ENCODE results near the gene DCUN1D3. TPM values are rescaled to one million over a fixed set of nuclear protein-coding genes. Genes with fewer than 3 reads are reported as not detected.
"Not testable (repeated sequence)": the region's sequence is repeated elsewhere in the genome, so short reads cannot be mapped to it uniquely, and the experiment has no call there.

Gene DCUN1D3, protein sequence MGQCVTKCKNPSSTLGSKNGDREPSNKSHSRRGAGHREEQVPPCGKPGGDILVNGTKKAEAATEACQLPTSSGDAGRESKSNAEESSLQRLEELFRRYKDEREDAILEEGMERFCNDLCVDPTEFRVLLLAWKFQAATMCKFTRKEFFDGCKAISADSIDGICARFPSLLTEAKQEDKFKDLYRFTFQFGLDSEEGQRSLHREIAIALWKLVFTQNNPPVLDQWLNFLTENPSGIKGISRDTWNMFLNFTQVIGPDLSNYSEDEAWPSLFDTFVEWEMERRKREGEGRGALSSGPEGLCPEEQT
- 8.3 and 9.3 TPM in 2 replicates for total RNA-seq (2014; rRNA removed; shearing (Covaris generic))

DNA sequence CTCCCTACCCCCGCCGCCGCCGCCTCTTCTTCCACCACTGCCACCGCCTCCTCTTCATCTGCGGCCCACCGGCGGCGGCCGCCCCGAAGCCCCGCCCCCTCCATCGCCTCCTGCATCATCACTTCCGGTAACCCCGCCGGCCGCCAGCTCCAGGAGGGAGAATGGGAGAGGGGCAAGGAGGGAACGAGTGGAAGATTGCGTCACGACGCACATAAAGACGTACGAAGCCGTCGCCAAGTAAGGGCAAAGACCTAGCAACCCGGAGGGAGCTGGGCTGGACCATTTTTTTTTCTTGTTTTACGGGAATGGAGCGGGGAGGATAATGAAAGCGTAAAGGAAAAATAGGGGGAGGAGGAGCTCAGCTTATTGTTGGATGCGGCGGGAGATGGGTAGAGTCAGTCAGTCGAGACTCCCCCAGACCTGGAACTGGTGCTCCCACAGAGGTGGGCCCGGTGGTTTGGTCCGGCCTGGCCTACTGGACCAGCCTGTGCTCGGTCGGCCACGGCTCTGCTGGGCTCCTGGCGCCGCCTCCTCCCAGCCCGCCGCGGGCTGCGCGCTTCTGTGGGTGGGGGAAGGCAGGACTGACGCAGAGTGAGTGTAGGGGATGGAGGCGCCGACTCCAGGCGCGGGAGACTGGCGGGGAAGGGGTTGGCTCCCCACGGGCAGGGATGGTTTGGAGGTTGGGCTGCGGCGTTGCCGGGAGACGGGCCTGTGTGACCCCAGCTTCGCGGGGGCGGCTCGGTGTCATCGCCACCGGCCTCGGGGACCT is at the start of gene DCUN1D3, which contains the start of gene LYRM1:
TSS of gene DCUN1D3 (minus strand) at position 60 of the 769 bp plus-strand sequence. CDS start 37,820 bp downstream, outside the sequence.
TSS of gene LYRM1 (plus strand) at position 473 of the 769 bp plus-strand sequence. CDS start 14,785 bp downstream, outside the sequence.
- peak; percentile 99 for DNase-seq (ENCODE audit: low spot score)

DNA sequence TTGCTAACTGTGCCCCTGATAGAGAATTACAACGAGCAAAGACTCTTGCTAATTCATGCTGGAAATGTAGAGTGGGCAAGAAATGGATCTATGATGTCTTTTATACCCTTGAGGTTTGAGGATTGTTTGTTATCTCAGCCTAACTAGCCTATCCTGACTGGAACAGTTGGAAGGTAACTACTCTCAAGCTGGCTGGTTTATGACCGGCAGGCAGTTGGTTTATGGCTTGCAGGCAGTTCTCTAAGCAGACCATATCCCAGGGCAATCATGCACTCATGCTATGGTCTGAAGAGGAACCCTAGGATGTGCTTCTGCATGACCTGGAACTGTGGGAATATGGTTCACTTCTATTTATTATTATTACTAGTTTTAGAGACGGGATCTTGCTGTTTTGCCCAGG is 49.5 kb upstream of the DCUN1D3 start:
- DNase-seq (ENCODE audit: low spot score), result no peak

GRCh38 chr16:20948444-20948843 is 48.3 kb upstream of the DCUN1D3 start:
- no peak for DNase-seq (ENCODE audit: low spot score)

- DNase-seq (ENCODE audit: low spot score), result no peak
Observed at GRCh38 chr16:20946015-20946629, 46.0 kb upstream of the DCUN1D3 start.

DNA sequence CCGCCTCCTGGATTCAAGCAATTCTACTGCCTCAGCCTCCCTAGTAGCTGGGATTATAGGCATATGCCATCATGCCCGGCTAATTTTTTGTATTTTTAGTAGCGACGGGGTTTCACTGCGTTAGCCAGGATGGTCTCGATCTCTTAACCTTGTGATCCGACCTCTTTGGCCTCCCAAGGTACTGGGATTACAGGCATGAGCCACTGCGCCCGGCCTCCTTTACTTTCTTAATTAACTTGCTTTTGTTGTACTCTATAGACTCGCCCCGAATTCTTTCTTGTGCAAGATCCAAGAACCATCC is 45.4 kb upstream of the DCUN1D3 start:
- DNase-seq (ENCODE audit: low spot score), result not testable (repeated sequence)

GRCh38 chr16:20944861-20945574 is 44.9 kb upstream of the DCUN1D3 start:
- peak; percentile 29 for DNase-seq (ENCODE audit: low spot score)

- no peak for DNase-seq (ENCODE audit: low spot score)
Observed at GRCh38 chr16:20942256-20942655, 42.1 kb upstream of the DCUN1D3 start.

DNA sequence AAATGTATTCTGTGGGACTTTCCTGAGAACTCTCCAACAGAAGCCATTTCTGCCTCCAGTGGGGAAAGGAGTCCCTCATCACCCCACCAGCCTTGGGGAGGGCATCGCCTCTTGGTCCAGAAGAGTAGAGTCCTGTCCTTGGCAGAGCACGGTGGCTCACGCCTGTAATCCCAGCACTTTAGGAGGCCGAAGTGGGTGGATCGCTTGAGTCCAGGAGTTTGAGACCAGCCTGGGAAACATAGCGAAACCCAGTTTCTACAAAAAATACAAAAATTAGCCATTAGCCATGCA is 41.4 kb upstream of the DCUN1D3 start:
- no peak for DNase-seq (ENCODE audit: low spot score)

DNA sequence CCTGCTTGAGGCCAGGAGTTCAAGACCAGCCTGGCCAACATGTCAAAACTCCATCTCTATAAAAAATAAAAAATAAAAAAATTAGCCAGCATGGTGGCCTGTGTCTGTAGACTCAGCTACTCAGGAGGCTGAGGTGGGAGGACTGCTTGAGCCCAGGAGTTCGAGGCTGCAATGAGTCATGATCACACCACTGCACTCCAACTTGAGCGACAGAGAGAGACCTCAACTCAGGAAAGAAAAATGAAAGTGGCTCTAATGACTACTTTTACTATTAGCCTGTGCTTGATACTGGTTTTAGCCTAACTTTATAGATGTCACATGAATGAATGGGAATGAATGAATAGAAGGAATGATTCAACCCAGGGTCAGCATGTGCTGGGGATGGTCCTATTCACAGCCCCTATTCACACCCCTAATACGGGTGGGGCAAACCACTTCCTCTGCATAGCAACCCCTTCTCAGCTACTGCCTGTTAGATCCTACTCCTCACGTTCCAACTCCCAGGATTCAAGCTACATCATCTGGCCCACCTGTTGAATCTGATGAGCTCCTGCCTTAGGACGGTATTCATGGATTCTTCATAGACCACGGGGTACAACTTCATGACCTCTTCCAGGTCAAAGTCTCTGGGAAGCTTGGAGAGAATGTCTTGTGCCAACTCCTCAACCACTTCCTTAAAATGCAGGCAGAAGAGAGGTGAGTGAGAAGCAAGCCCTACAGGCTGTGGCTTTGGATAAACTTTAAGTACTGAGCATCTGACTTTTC is 40.9 kb upstream of the DCUN1D3 start:
- DNase-seq (ENCODE audit: low spot score), result no peak

DNA sequence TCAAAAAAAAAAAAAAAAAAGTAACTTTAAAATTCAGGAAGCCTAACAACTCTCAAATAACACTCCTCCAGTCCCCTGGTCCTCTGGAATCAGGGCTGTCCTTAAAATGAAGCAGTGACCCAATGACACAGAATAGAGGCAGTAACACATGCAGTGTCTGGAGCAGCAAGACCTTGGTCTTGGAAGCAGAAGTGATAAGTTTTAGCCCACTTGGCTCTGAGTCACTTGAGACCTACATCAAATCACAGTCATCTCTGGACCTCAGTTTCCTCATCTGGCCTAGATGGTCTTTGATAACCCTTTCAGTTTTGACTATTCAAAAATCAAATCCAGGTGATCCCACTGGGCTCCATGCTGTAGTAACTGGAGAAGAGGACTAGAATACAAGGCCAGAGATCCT is 39.5 kb upstream of the DCUN1D3 start:
- DNase-seq (ENCODE audit: low spot score), result no peak

DNA sequence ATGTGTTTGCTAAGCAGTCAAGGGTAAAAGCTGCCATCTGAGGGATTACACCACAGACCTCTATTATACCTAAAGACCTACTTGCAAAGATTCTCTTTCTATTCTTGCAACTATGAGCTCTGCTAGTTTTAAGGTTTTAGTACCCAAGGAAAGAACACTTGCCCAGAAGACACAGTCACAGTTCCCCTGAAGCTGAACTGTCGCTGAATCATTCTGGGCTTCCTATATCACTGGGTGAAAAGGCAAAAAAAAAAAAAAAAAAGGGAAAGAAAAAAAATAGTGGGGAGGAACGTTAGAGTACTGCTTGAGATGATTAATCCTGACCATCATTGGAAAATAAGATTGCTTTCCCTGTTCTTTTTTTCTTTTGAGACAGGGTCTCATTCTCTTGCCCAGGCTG is 38.3 kb upstream of the DCUN1D3 start:
- DNase-seq (ENCODE audit: low spot score), result no peak

- DNase-seq (ENCODE audit: low spot score), result no peak
Observed at GRCh38 chr16:20937736-20938135, 37.6 kb upstream of the DCUN1D3 start.

DNA sequence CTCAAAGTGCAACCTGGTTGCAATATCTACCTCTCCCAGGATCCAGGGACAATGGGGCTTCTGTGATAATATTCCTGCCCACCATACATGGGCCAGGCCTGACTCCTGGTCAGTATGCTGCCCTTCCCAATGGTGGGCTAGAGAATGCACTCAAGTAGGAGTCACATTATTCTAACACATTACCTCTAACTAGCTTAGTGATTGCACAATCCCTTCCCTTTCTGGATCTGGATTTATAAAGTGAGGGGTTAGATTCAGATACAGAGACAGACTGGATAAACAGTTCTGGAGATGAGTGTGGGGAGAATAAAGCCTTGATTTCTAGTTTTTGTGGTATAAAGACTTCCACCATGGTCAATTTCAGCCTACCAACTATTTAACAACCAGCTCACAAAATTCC is 33.4 kb upstream of the DCUN1D3 start:
- no peak for DNase-seq (ENCODE audit: low spot score)

- no peak for DNase-seq (ENCODE audit: low spot score)
Observed at GRCh38 chr16:20931066-20931600, 31.0 kb upstream of the DCUN1D3 start.

GRCh38 chr16:20930365-20930690 is 30.2 kb upstream of the DCUN1D3 start:
- no peak for DNase-seq (ENCODE audit: low spot score)

- not testable (repeated sequence) for DNase-seq (ENCODE audit: low spot score)
Observed at GRCh38 chr16:20929676-20930364, 29.7 kb upstream of the DCUN1D3 start.

DNA sequence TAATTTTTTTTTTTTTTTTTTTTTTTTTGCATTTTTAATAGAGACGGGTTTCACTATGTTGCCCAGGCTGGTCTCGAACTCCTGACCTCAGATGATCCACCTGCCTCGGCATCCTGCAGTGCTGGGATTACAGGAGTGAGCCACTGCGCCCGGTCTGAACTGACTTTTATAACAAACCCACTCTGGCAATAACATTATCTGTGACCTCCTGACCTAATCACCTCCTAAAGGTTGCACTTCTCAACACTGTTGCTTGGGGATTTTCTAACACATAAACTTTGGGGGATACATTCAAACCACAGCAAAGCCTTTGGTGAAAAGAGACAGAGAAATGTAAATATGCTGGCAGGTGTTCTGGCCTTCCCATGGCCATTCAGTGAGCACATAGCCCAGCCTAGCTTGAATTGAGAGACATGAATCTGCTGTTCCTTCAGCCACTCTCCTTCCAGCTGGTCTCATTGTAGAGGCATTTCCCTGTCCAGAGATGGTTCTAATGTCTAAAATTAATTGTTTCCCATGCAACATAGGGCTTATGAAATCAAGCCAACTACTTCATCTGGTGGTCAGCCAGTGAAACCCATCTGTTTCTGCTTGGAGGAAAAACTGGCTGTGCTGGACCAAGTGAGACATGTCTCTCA is 28.7 kb upstream of the DCUN1D3 start:
- DNase-seq (ENCODE audit: low spot score), result no peak

DNA sequence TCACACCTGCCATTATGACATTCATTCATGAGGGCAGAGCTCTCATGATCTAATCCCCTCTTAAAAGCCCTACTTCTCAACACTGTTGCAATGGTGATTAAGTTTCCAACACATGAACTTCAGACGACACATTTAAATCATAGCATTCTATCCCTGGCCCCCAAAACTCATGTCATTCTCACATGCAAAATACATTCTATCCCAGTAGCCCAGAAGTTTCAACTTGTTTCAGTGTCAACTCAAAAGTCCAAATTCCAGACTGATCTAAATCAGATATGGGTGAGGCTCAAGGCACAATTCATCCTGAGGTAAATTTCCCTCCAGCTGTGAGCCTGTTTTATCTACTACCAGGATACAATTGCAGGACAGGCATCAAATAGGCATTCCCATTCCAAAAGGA is 25.6 kb upstream of the DCUN1D3 start:
- no peak for DNase-seq (ENCODE audit: low spot score)

- no peak for DNase-seq (ENCODE audit: low spot score)
Observed at GRCh38 chr16:20923876-20924275, 23.7 kb upstream of the DCUN1D3 start.

- DNase-seq (ENCODE audit: low spot score), result no peak
Observed at GRCh38 chr16:20920799-20921198, 20.6 kb upstream of the DCUN1D3 start.

Measured in H4 (cell line).